Fibroblast of lung (primary cell): Measurements from ENCODE around the gene NDUFS2. TPM values are rescaled to one million over a fixed set of nuclear protein-coding genes. Genes with fewer than 3 reads are reported as not detected.

Source experiments
- DNase-seq, 2 donors: peaks; one replicate each; pipeline versions ENCODE4 v3.0.0 to v3.0.0-alpha.2; 2010; ENCODE audit warnings: low read depth in 2 of 2
- H2AFZ ChIP-seq: 2 replicates; pipeline ENCODE4 v1.5.1; 2012; ENCODE audit warnings: low read length, control low read depth, inconsistent platforms
- H3K27ac ChIP-seq: 2 replicates; pipeline ENCODE4 v1.5.1; 2011; ENCODE audit warnings: low read length, control low read depth; ENCODE audit not compliant: insufficient read depth
- H3K27me3 ChIP-seq: 2 replicates; pipeline ENCODE4 v1.5.1; 2011; ENCODE audit warnings: mild to moderate bottlenecking, low read length; ENCODE audit not compliant: control insufficient read depth, insufficient read depth
- H3K36me3 ChIP-seq: 2 replicates; pipeline ENCODE4 v1.5.1; 2011; ENCODE audit warnings: low read length; ENCODE audit not compliant: control insufficient read depth, insufficient read depth
- H3K4me1 ChIP-seq: 2 replicates; pipeline ENCODE4 v1.5.1; 2011; ENCODE audit warnings: low read length; ENCODE audit not compliant: control insufficient read depth, insufficient read depth; ENCODE audit errors: extremely low read depth
- H3K4me2 ChIP-seq: 2 replicates; pipeline ENCODE4 v1.5.1; 2011; ENCODE audit warnings: low read length, control low read depth; ENCODE audit not compliant: insufficient read depth; ENCODE audit errors: extremely low read depth
- H3K4me3 ChIP-seq, 4 experiments: fragments of 200-600 bp in 1 of 4; sonication (generic) in 1 of 4; replicated peaks in 1 of 4; 2 replicates each; pipeline ENCODE4 v1.5.1; 2011 to 2016; ENCODE audit warnings: low read length in 4 of 4, low read depth in 3 of 4, mild to moderate bottlenecking in 3 of 4, control low read depth in 2 of 4, inconsistent platforms in 1 of 4, mixed read lengths in 1 of 4; ENCODE audit not compliant: insufficient read depth in 1 of 4; ENCODE audit errors: control extremely low read depth in 1 of 4
- H3K79me2 ChIP-seq: 2 replicates; pipeline ENCODE4 v1.5.1; 2012; ENCODE audit warnings: mild to moderate bottlenecking, low read length, inconsistent platforms; ENCODE audit not compliant: control insufficient read depth, insufficient read depth
- H3K9ac ChIP-seq: 2 replicates; pipeline ENCODE4 v1.5.1; 2011; ENCODE audit warnings: mild to moderate bottlenecking, low read length, control low read depth; ENCODE audit not compliant: insufficient read depth
- H3K9me3 ChIP-seq: 2 replicates; pipeline ENCODE4 v1.5.1; 2012; ENCODE audit warnings: low read depth, low read length; ENCODE audit not compliant: control insufficient read depth, insufficient read depth
- H4K20me1 ChIP-seq: 2 replicates; pipeline ENCODE4 v1.5.1; 2011; ENCODE audit warnings: low read length; ENCODE audit not compliant: control insufficient read depth, insufficient read depth; ENCODE audit errors: extremely low read depth
- CTCF ChIP-seq, 2 donors: IDR thresholded peaks in 1 of 2; conservative IDR thresholded peaks in 1 of 2; 1 replicate in 1 of 2; 2 replicates in 1 of 2; pipeline ENCODE4 v1.5.1; 2011 to 2012; ENCODE audit warnings: low read length in 2 of 2, control low read depth in 1 of 2, inconsistent platforms in 1 of 2, low read depth in 1 of 2, mild to moderate bottlenecking in 1 of 2
- EZH2 ChIP-seq: IDR thresholded peaks from 2 replicates; pipeline ENCODE4 v1.5.1; 2012; ENCODE audit warnings: low read length, control low read depth, mild to moderate bottlenecking; ENCODE audit errors: missing control alignments
- polyA plus RNA-seq, 2 donors: library from polyadenylated mRNA; depleted of rRNA in 1 of 2; stranded (reverse) in 1 of 2; unstranded in 1 of 2; fragments of >200 nt; gene quantifications; 2 replicates each; pipeline ENCODE4 v1.2.1, GENCODE V29; 2011 to 2012; ENCODE audit warnings: missing spikeins in 1 of 2
- total RNA-seq: library from RNA; depleted of rRNA; stranded (reverse); fragments of >200 nt; gene quantifications from 2 replicates; pipeline ENCODE4 v1.2.1, GENCODE V29; 2014

The NDUFS2 gene
- total and polyA plus RNA-seq, 2 donors (not counting 1 experiment from before 2014, with no cell fraction given), result 135 to 194 TPM

DNA sequence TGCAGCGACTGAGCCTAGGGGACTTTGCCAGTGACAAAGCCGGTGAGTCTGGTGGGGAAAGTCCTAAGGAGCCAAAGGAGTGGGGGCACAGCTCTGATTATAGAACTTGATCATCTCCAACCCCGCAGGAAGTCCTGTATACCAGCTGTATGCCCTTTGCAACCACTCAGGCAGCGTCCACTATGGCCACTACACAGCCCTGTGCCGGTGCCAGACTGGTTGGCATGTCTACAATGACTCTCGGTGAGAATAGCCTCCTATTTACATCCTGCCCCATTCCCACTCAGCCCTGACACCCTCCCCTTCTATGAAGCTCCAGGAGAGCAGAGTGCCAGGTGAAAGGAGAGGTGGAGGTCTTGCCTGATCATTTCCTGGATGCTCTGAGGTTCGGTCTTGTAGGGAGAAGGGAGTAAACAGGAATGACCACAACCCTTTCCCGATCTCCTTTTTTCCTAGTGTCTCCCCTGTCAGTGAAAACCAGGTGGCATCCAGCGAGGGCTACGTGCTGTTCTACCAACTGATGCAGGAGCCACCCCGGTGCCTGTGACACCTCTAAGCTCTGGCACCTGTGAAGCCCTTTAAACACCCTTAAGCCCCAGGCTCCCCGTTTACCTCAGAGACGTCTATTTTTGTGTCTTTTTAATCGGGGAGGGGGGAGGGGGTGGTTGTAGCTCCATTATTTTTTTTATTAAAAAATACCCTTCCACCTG is 37.1 kb upstream of the NDUFS2 start:
- H2AFZ ChIP-seq, result no peak overlapping the region
- H3K27me3 ChIP-seq, result no peaks in the 10 kb centered on the region
- peaks cover 19% of the 10 kb centered on the region for H3K36me3 ChIP-seq
- TF ChIP-seq CTCF (conservative IDR thresholded peaks at IDR 0.05 in 1 of 2, IDR thresholded peaks at IDR 0.05 in 1 of 2; ENCODE audit: low read depth in 1 of 2, low read length in 2 of 2) (no peak), EZH2 (no peak)
- peak overlapping the region; percentile 100 for H3K4me2 ChIP-seq
- no peaks in the 10 kb centered on the region for H3K9me3 ChIP-seq
- H3K79me2 ChIP-seq, result peaks cover 12% of the 10 kb centered on the region
- H3K4me1 ChIP-seq, result peaks cover 16% of the 10 kb centered on the region
- H3K9ac ChIP-seq, result peak overlapping the region; percentile 74
- H3K4me3 ChIP-seq, result peak overlapping the region in 3 of 4 experiments; percentile 55 to 88 (median 87)
- DNase-seq, result no peak
- peak overlapping the region; percentile 91 for H3K27ac ChIP-seq
- no peaks in the 10 kb centered on the region for H4K20me1 ChIP-seq

DNA sequence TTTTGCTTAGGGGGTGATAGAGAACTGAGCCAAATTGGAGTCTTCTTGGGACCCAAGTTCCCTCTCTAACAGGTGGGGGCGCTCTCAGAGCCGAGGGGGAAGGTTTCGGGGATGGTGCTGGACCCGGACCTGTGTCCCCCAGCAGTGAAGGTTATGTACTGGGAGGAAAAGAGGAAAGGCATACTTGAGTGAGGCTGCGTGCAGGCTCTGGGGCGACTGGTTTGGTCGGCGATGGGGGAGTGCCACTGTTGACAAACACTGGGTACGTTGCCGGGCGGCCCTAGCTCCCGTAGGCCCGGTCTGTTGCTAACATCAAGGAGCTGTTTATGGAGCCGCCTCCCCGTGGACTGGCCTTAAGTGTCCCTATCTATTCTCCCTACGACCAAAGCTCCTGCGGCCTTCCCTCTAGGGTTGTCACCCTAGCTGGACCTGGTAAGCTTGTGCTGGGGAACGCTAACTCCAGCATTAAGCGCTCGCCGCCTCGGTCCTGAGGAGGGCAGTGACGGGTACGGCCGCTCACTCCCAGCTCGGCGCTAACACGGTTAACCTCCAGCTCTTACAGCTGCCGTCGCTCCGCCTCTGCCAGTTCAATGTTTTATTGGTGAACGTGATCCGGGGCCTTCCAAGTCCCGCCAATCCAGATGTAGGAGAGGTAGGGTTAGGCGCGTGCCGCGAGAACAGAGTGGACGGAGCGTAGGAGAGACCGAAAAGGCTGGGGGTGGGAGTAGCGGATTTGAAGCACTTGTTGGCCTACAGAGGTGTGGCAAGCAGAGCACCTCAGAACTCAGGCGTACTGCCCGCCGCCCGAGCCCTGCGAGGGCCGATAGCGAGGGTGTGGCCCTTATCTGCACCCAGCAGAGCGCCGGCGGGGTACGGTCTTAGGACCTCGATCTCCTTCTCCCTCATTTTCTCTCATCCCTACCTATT is 36.2 kb upstream of the NDUFS2 start, which contains the start of gene PPOX:
Gene PPOX, plus strand, starts transcription at position 685 of the 927 bp plus-strand sequence. CDS start 422 bp downstream, outside the sequence.
- peak; percentile 98 to 99 for DNase-seq

More for the DNA sequence above, 36.2 kb upstream of the NDUFS2 start, which contains the start of gene PPOX:
- H4K20me1 ChIP-seq, result no peaks in the 10 kb centered on the region
- H3K79me2 ChIP-seq, result peaks cover 3% of the 10 kb centered on the region
- peak within 1 kb of the TSS; percentile 76 to 88 (median 84) for H3K4me3 ChIP-seq
- H3K9me3 ChIP-seq, result no peaks in the 10 kb centered on the region
- peaks cover 11% of the 10 kb centered on the region for H3K4me1 ChIP-seq
- TF ChIP-seq EZH2 (no peak), CTCF (conservative IDR thresholded peaks at IDR 0.05 in 1 of 2, IDR thresholded peaks at IDR 0.05 in 1 of 2; ENCODE audit: low read depth in 1 of 2, low read length in 2 of 2) (peak; percentile 53 to 55)
- peaks cover 15% of the 10 kb centered on the region for H3K36me3 ChIP-seq
- peak within 1 kb of the TSS; percentile 91 for H3K27ac ChIP-seq
- peak within 1 kb of the TSS; percentile 87 for H2AFZ ChIP-seq
- H3K27me3 ChIP-seq, result no peaks in the 10 kb centered on the region
- peak within 1 kb of the TSS; percentile 100 for H3K4me2 ChIP-seq
- H3K9ac ChIP-seq, result peak within 1 kb of the TSS; percentile 74
